HG03280 (cell line): ENCODE data around the gene FOLR1.

ENCODE experiments used
- ATAC-seq: cut with Tn5 transposase; IDR thresholded peaks from one replicate; pipeline ENCODE4 v1.9.1; 2021; ENCODE audit warnings: mild to moderate bottlenecking, moderate library complexity; ENCODE audit not compliant: unreplicated experiment

FOLR1 gene

GRCh38 chr11:72222907-72223614 lies 31.1 kb downstream of the FOLR1 start:
- peak; percentile 72 for ATAC-seq

GRCh38 chr11:72223615-72224563 lies 31.9 kb downstream of the FOLR1 start:
- peak; percentile 56 for ATAC-seq

- no peak for ATAC-seq
Measured at GRCh38 chr11:72224564-72225410, 32.8 kb downstream of the FOLR1 start, which contains the start of gene INPPL1. TSS of gene INPPL1 (plus strand) at chr11:72224767. CDS start at chr11:72224985, 218 bp downstream.

GRCh38 chr11:72225411-72225951 lies 33.5 kb downstream of the FOLR1 start:
- ATAC-seq: no peak

- no peak for ATAC-seq
Measured at GRCh38 chr11:72226701-72227100, 34.8 kb downstream of the FOLR1 start.

GRCh38 chr11:72227316-72228228 lies 35.6 kb downstream of the FOLR1 start:
- no peak for ATAC-seq

GRCh38 chr11:72228229-72228843 lies 36.4 kb downstream of the FOLR1 start:
- no peak for ATAC-seq

- ATAC-seq: no peak
Measured at GRCh38 chr11:72228844-72229231, 36.9 kb downstream of the FOLR1 start.

GRCh38 chr11:72229336-72229924 lies 37.5 kb downstream of the FOLR1 start:
- ATAC-seq: no peak

GRCh38 chr11:72229925-72230763 lies 38.2 kb downstream of the FOLR1 start:
- no peak for ATAC-seq

GRCh38 chr11:72230764-72231365 lies 38.9 kb downstream of the FOLR1 start:
- ATAC-seq: no peak

- no peak for ATAC-seq
Measured at GRCh38 chr11:72231396-72232259, 39.7 kb downstream of the FOLR1 start.

- no peak for ATAC-seq
Measured at GRCh38 chr11:72232260-72233055, 40.5 kb downstream of the FOLR1 start.

- no peak for ATAC-seq
Measured at GRCh38 chr11:72233056-72233772, 41.3 kb downstream of the FOLR1 start.
